ENCODE results near the gene MAD2L2. TPM values are rescaled to one million over a fixed set of nuclear protein-coding genes. Genes with fewer than 3 reads are reported as not detected.

Gene MAD2L2
- total RNA-seq, 1 donor from 2014 or later, result 30.1 TPM

DNA sequence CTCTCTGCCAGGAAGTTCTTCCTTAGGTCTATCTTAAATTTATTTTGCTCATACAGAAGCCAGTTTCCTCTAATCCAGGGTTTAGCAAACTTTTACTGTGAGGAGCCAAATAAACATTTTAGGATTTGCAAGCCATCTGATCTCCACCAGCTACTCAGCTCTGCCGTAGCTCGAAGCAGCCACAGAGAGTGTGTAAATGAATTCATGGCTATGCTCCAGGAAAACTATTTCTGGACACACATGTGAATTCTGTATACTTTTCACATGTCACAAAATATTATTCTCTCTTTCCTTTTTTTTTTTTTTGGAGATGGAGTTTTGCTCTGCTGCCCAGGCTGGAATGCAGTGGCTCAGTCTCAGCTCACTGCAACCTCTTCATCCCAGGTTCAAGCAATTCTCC is 41.6 kb upstream of the MAD2L2 start:
- Mint-ChIP-seq H3K9me3 (ENCODE audit: unreplicated experiment) (no peaks in the 10 kb centered on the region), H3K27me3 (ENCODE audit: low read depth, unreplicated experiment) (peaks cover 29% of the 10 kb centered on the region), H3K36me3 (ENCODE audit: low read depth, unreplicated experiment) (no peaks in the 10 kb centered on the region), H3K27ac (ENCODE audit: unreplicated experiment) (no peak overlapping the region), H3K4me3 (ENCODE audit: unreplicated experiment) (no peak overlapping the region), H3K4me1 (ENCODE audit: low read depth, unreplicated experiment) (no peaks in the 10 kb centered on the region)
- no peak for DNase-seq (ENCODE audit: low read depth)
- TF ChIP-seq, protein P1, sequence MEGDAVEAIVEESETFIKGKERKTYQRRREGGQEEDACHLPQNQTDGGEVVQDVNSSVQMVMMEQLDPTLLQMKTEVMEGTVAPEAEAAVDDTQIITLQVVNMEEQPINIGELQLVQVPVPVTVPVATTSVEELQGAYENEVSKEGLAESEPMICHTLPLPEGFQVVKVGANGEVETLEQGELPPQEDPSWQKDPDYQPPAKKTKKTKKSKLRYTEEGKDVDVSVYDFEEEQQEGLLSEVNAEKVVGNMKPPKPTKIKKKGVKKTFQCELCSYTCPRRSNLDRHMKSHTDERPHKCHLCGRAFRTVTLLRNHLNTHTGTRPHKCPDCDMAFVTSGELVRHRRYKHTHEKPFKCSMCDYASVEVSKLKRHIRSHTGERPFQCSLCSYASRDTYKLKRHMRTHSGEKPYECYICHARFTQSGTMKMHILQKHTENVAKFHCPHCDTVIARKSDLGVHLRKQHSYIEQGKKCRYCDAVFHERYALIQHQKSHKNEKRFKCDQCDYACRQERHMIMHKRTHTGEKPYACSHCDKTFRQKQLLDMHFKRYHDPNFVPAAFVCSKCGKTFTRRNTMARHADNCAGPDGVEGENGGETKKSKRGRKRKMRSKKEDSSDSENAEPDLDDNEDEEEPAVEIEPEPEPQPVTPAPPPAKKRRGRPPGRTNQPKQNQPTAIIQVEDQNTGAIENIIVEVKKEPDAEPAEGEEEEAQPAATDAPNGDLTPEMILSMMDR (IDR thresholded peaks at IDR 0.05; ENCODE audit: insufficient read depth, low read depth, low read length), result no peak
- no peak for TF ChIP-seq EZH2 (IDR thresholded peaks at IDR 0.05; ENCODE audit: insufficient read depth, low read length)
- no peaks in the 10 kb centered on the region for H3K9me3 ChIP-seq (ENCODE audit: insufficient read depth, low read depth, low read length)
- no peaks in the 10 kb centered on the region for H3K36me3 ChIP-seq (ENCODE audit: insufficient read depth, low read length)
- H3K27me3 ChIP-seq (ENCODE audit: insufficient read depth, low read length), result peaks cover 2% of the 10 kb centered on the region
- H3K79me2 ChIP-seq (ENCODE audit: insufficient read depth, low read length), result no peaks in the 10 kb centered on the region
- no peak overlapping the region for H3K9ac ChIP-seq (ENCODE audit: low read length)
- H3K27ac ChIP-seq (ENCODE audit: low read depth, low read length), result no peak overlapping the region
- H4K20me1 ChIP-seq (ENCODE audit: insufficient read depth, low read length), result no peaks in the 10 kb centered on the region
- H2AFZ ChIP-seq (ENCODE audit: low read depth, low read length), result no peak overlapping the region
- no peak overlapping the region for H3K4me2 ChIP-seq (ENCODE audit: low read length)
- H3K4me1 ChIP-seq (ENCODE audit: insufficient read depth, low read length), result peaks cover 3% of the 10 kb centered on the region
- FAIRE-seq, result no peak
- H3K4me3 ChIP-seq (ENCODE audit: insufficient read depth, low read depth, low read length), result no peak overlapping the region

DNA sequence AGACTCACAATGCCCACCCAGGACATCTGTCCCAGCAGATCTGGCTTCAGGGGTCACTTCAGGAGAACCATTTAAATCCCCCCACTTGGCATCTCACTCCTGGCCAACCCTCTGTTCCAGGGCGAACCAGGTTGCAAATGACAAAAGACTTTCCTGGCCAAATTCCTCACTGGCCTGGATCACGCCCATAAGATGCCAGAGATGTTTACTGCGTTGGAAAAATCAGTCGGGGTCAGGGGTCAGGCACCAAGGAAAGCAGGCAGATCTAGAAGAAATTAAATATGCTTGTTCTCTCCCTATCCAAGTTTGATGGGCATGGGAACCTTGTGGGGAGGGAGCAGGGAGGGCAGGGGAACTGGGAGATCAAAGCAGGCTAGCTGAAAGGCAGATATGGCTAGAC is 40.4 kb upstream of the MAD2L2 start:
- Mint-ChIP-seq H3K9me3 (ENCODE audit: unreplicated experiment) (no peaks in the 10 kb centered on the region), H3K4me3 (ENCODE audit: unreplicated experiment) (no peak overlapping the region), H3K27me3 (ENCODE audit: low read depth, unreplicated experiment) (peaks cover 30% of the 10 kb centered on the region), H3K4me1 (ENCODE audit: low read depth, unreplicated experiment) (no peaks in the 10 kb centered on the region), H3K36me3 (ENCODE audit: low read depth, unreplicated experiment) (no peaks in the 10 kb centered on the region), H3K27ac (ENCODE audit: unreplicated experiment) (no peak overlapping the region)
- no peak overlapping the region for H2AFZ ChIP-seq (ENCODE audit: low read depth, low read length)
- H4K20me1 ChIP-seq (ENCODE audit: insufficient read depth, low read length), result no peaks in the 10 kb centered on the region
- FAIRE-seq, result no peak
- no peak overlapping the region for H3K4me2 ChIP-seq (ENCODE audit: low read length)
- DNase-seq (ENCODE audit: low read depth), result no peak
- H3K27ac ChIP-seq (ENCODE audit: low read depth, low read length), result no peak overlapping the region
- peaks cover 2% of the 10 kb centered on the region for H3K27me3 ChIP-seq (ENCODE audit: insufficient read depth, low read length)
- peaks cover 3% of the 10 kb centered on the region for H3K4me1 ChIP-seq (ENCODE audit: insufficient read depth, low read length)
- H3K4me3 ChIP-seq (ENCODE audit: insufficient read depth, low read depth, low read length), result no peak overlapping the region
- no peaks in the 10 kb centered on the region for H3K36me3 ChIP-seq (ENCODE audit: insufficient read depth, low read length)
- H3K9ac ChIP-seq (ENCODE audit: low read length), result no peak overlapping the region
- H3K79me2 ChIP-seq (ENCODE audit: insufficient read depth, low read length), result no peaks in the 10 kb centered on the region
- TF ChIP-seq, protein P1 (IDR thresholded peaks at IDR 0.05; ENCODE audit: insufficient read depth, low read depth, low read length), result no peak
- no peak for TF ChIP-seq EZH2 (IDR thresholded peaks at IDR 0.05; ENCODE audit: insufficient read depth, low read length)
- no peaks in the 10 kb centered on the region for H3K9me3 ChIP-seq (ENCODE audit: insufficient read depth, low read depth, low read length)

DNA sequence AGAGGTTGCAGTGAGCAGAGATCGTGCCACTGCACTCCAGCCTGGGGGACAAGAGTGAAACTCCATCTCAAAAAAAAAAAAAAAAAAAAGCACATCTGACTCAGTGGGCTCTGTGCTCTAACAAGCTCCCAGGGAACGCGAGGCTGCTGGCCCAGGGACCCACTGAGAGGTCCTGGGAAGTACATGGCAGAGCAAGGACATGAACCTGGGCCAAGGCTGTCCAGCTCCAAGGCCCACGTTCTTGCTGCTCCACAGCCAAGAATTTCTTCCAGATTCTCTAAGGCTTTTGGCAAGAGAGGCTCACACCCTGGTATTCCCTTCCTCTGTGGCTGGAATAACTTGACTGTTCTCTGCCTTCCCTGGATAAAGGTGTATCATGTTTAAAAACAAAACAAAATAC is 39.6 kb upstream of the MAD2L2 start:
- FAIRE-seq (no peak), DNase-seq (ENCODE audit: low read depth) (no peak)
- no peak overlapping the region for H3K4me3 Mint-ChIP-seq (ENCODE audit: unreplicated experiment)

More for the DNA sequence above, 39.6 kb upstream of the MAD2L2 start:
- H3K4me2 ChIP-seq (ENCODE audit: low read length), result no peak overlapping the region
- Mint-ChIP-seq H3K9me3 (ENCODE audit: unreplicated experiment) (no peaks in the 10 kb centered on the region), H3K36me3 (ENCODE audit: low read depth, unreplicated experiment) (no peaks in the 10 kb centered on the region), H3K4me1 (ENCODE audit: low read depth, unreplicated experiment) (no peaks in the 10 kb centered on the region), H3K27ac (ENCODE audit: unreplicated experiment) (no peak overlapping the region), H3K27me3 (ENCODE audit: low read depth, unreplicated experiment) (peaks cover 36% of the 10 kb centered on the region)
- no peaks in the 10 kb centered on the region for H4K20me1 ChIP-seq (ENCODE audit: insufficient read depth, low read length)
- no peak overlapping the region for H3K9ac ChIP-seq (ENCODE audit: low read length)
- no peaks in the 10 kb centered on the region for H3K79me2 ChIP-seq (ENCODE audit: insufficient read depth, low read length)
- peaks cover 3% of the 10 kb centered on the region for H3K4me1 ChIP-seq (ENCODE audit: insufficient read depth, low read length)
- H3K36me3 ChIP-seq (ENCODE audit: insufficient read depth, low read length), result no peaks in the 10 kb centered on the region
- peaks cover 2% of the 10 kb centered on the region for H3K27me3 ChIP-seq (ENCODE audit: insufficient read depth, low read length)
- no peak overlapping the region for H3K4me3 ChIP-seq (ENCODE audit: insufficient read depth, low read depth, low read length)
- H3K27ac ChIP-seq (ENCODE audit: low read depth, low read length), result no peak overlapping the region
- H3K9me3 ChIP-seq (ENCODE audit: insufficient read depth, low read depth, low read length), result no peaks in the 10 kb centered on the region
- H2AFZ ChIP-seq (ENCODE audit: low read depth, low read length), result no peak overlapping the region
- TF ChIP-seq EZH2 (IDR thresholded peaks at IDR 0.05; ENCODE audit: insufficient read depth, low read length), result no peak
- TF ChIP-seq, protein P1 (IDR thresholded peaks at IDR 0.05; ENCODE audit: insufficient read depth, low read depth, low read length), result no peak
